Gastroesophageal sphincter (tissue), 4 donors: ENCODE data around the gene SLC43A2. TPM values are rescaled to one million over a fixed set of nuclear protein-coding genes. Genes with fewer than 3 reads are reported as not detected.

Experiments used
- ATAC-seq: fragments of 150-250 bp; one replicate; pipeline ENCODE4 v1.9.1; 2016; ENCODE audit warnings: mild to moderate bottlenecking, moderate library complexity
- H3K27ac ChIP-seq, 4 donors: fragments of 200-600 bp; sonication (generic) in 3 of 4; 1 replicate in 3 of 4; 2 replicates in 1 of 4; pipeline ENCODE4 v1.5.1; 2016 to 2019
- H3K27me3 ChIP-seq: fragments of 200-600 bp; sonication (generic); one replicate; pipeline ENCODE4 v1.5.1; 2019
- H3K36me3 ChIP-seq, 2 donors: fragments of 200-600 bp; sonication (generic); one replicate each; pipeline ENCODE4 v1.5.1; 2019; ENCODE audit warnings: control low read depth in 1 of 2
- H3K4me1 ChIP-seq, 3 donors: fragments of 200-600 bp; sonication (generic); 1 replicate in 2 of 3; 2 replicates in 1 of 3; pipeline ENCODE4 v1.5.1; 2016 to 2019; ENCODE audit warnings: control low read depth in 2 of 3
- H3K4me3 ChIP-seq, 2 donors: fragments of 200-600 bp; sonication (generic); one replicate each; pipeline ENCODE4 v1.5.1; 2019; ENCODE audit warnings: mild to moderate bottlenecking in 1 of 2, moderate library complexity in 1 of 2
- H3K9me3 ChIP-seq, 3 donors: fragments of 200-600 bp; sonication (generic); one replicate each; pipeline ENCODE4 v1.5.1; 2017 to 2019; ENCODE audit warnings: control low read depth in 2 of 3
- EP300 ChIP-seq: sonication (generic); formaldehyde crosslinking; IDR thresholded peaks from one replicate; pipeline ENCODE4 v1.6.1; 2017; ENCODE audit warnings: antibody characterized with exemption, mild to moderate bottlenecking
- POLR2A ChIP-seq, 2 donors: fragments of 450-650 bp; IDR thresholded peaks; one replicate each; pipeline ENCODE4 v1.6.1; 2017; ENCODE audit warnings: antibody characterized with exemption in 2 of 2, mild to moderate bottlenecking in 2 of 2, moderate library complexity in 1 of 2
- POLR2AphosphoS5 ChIP-seq: sonication (generic); formaldehyde crosslinking; IDR thresholded peaks from one replicate; pipeline ENCODE4 v1.6.1; 2017; ENCODE audit warnings: antibody characterized with exemption
- WGBS, 2 donors: methylation state at CpG; one replicate each; pipeline ENCODE4 v1.1.5; 2018; ENCODE audit warnings: low coverage in 1 of 2; 5-methylcytosine and 5-hydroxymethylcytosine counted together
- total RNA-seq, 4 donors: library from RNA; depleted of rRNA; stranded (reverse); fragments of >200 nt; gene quantifications; one replicate each; pipeline ENCODE4 v1.1.0, GENCODE V29; 2016
- TF ChIP-seq, protein P1 (sequence below), 4 experiments: fragments of 200-600 bp in 2 of 4; fragments of 450-650 bp in 2 of 4; sonication (generic) in 1 of 4; IDR thresholded peaks; one replicate each; pipeline ENCODE4 v1.5.1; 2017 to 2019; ENCODE audit warnings: antibody characterized with exemption in 4 of 4, mild to moderate bottlenecking in 2 of 4, moderate library complexity in 2 of 4

The SLC43A2 gene
- total RNA-seq, 4 donors from 2014 or later: 6.4 to 16.8 (median 10.4) TPM

DNA sequence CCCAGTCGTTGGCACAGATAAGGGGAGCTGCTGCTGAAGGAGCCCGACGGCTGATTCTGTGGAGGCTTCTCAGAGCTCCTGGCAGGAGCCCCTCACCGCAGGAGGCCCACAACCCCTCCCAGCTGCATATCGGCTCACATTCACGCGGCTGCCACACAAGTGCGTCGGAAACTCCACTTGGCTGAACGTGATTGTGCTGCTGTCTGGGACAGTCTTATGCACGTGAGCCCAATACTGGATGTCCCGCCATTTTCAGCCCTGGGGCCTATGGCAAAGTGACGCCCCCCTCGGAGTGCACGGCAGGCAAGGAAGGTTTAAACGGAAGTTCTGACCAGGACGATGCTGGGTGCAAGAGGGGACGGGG is 57.3 kb downstream of the SLC43A2 start:
- no peaks in the 10 kb centered on the region for H3K36me3 ChIP-seq
- no peak for ATAC-seq
- peaks cover 16% of the 10 kb centered on the region for H3K27me3 ChIP-seq
- no peak overlapping the region for H3K4me3 ChIP-seq
- H3K4me1 ChIP-seq: peaks cover 0 to 27% (median 15%) of the 10 kb centered on the region in 3 donors
- no peaks in the 10 kb centered on the region for H3K9me3 ChIP-seq
- WGBS, 2 donors: 80% methylated on average over 1 of the region's 18 CpGs; no CpG with 5 or more reads in 1 of the 2 donors
- TF ChIP-seq POLR2AphosphoS5 (no peak), POLR2A (IDR thresholded peaks at IDR 0.05) (no peak), EP300 (no peak)
- TF ChIP-seq, protein P1, sequence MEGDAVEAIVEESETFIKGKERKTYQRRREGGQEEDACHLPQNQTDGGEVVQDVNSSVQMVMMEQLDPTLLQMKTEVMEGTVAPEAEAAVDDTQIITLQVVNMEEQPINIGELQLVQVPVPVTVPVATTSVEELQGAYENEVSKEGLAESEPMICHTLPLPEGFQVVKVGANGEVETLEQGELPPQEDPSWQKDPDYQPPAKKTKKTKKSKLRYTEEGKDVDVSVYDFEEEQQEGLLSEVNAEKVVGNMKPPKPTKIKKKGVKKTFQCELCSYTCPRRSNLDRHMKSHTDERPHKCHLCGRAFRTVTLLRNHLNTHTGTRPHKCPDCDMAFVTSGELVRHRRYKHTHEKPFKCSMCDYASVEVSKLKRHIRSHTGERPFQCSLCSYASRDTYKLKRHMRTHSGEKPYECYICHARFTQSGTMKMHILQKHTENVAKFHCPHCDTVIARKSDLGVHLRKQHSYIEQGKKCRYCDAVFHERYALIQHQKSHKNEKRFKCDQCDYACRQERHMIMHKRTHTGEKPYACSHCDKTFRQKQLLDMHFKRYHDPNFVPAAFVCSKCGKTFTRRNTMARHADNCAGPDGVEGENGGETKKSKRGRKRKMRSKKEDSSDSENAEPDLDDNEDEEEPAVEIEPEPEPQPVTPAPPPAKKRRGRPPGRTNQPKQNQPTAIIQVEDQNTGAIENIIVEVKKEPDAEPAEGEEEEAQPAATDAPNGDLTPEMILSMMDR (IDR thresholded peaks at IDR 0.05): no peak
- no peak overlapping the region for H3K27ac ChIP-seq

- Histone ChIP-seq H3K27me3 (peaks cover 16% of the 10 kb centered on the region), H3K9me3 (no peaks in the 10 kb centered on the region), H3K4me1 (peaks cover 0 to 6% (median 2%) of the 10 kb centered on the region in 3 donors), H3K4me3 (no peak overlapping the region), H3K36me3 (no peaks in the 10 kb centered on the region), H3K27ac (no peak overlapping the region)
- WGBS, 2 donors: 43 to 47% methylated on average over 15 to 20 of the region's 27 CpGs
- TF ChIP-seq, protein P1 (IDR thresholded peaks at IDR 0.05): no peak
- TF ChIP-seq POLR2A (IDR thresholded peaks at IDR 0.05) (no peak), POLR2AphosphoS5 (no peak), EP300 (no peak)
- ATAC-seq: no peak
Observed at GRCh38 chr17:1568950-1569810, 59.5 kb downstream of the SLC43A2 start.

GRCh38 chr17:1566505-1567199 is 62.0 kb downstream of the SLC43A2 start:
- peaks cover 0 to 10% (median 5%) of the 10 kb centered on the region in 3 donors for H3K4me1 ChIP-seq
- TF ChIP-seq POLR2AphosphoS5 (no peak), EP300 (no peak), POLR2A (IDR thresholded peaks at IDR 0.05) (no peak)
- TF ChIP-seq, protein P1 (IDR thresholded peaks at IDR 0.05): no peak
- H3K9me3 ChIP-seq: no peaks in the 10 kb centered on the region
- 47 to 62% methylated on average over 4 to 12 of the region's 14 CpGs for WGBS, 2 donors
- no peak for ATAC-seq
- no peak overlapping the region for H3K4me3 ChIP-seq
- no peak overlapping the region for H3K27ac ChIP-seq
- H3K27me3 ChIP-seq: peaks cover 16% of the 10 kb centered on the region
- no peaks in the 10 kb centered on the region for H3K36me3 ChIP-seq

DNA sequence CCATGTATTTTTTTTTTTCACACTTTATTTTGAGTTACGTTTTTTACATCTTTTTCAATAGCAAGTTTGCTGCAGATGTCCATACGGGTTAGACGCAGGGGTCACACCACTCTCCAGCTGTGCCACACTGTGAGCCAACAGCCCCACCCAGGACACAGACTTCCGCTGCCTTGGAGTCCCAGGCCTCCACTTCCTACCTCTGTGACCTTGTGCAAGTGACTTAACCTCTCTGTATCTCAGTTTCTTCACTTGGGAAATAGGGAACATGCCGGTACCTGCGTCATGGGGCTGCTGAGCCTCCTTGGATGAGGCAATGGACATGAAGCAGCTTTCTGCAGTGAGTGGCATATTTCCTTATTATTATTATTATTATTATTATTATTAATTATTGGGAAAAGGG is 62.8 kb downstream of the SLC43A2 start:
- ATAC-seq: no peak

More for the DNA sequence above, 62.8 kb downstream of the SLC43A2 start:
- peaks cover 0 to 18% (median 11%) of the 10 kb centered on the region in 3 donors for H3K4me1 ChIP-seq
- 30 to 50% methylated on average over 3 to 6 of the region's 6 CpGs for WGBS, 2 donors
- no peaks in the 10 kb centered on the region for H3K36me3 ChIP-seq
- peaks cover 11% of the 10 kb centered on the region for H3K27me3 ChIP-seq
- H3K9me3 ChIP-seq: no peaks in the 10 kb centered on the region
- no peak overlapping the region for H3K27ac ChIP-seq
- no peak overlapping the region for H3K4me3 ChIP-seq
- TF ChIP-seq, protein P1 (IDR thresholded peaks at IDR 0.05): no peak
- TF ChIP-seq POLR2AphosphoS5 (no peak), POLR2A (IDR thresholded peaks at IDR 0.05) (no peak), EP300 (no peak)
